ENCODE data around the gene CDK12. TPM values are rescaled to one million over a fixed set of nuclear protein-coding genes. Genes with fewer than 3 reads are reported as not detected.

Gene CDK12
- total and polyA plus RNA-seq, 9 of the 15 experiments (the other 6 are each of a cell fraction or from before 2014, with no cell fraction given) = 3.4 to 65.6 (median 36.8) TPM

GRCh38 chr17:39525801-39526506 is 64.7 kb downstream of the CDK12 start:
- WGBS (ENCODE audit: insufficient coverage, low coverage, missing lambda C conversion rate) = 77% methylated on average over 6 of the region's 6 CpGs
- intact Hi-C loops (cut with micrococcal nuclease) (loop anchor here (2.0 kb wide), 1 partner anchor 21 kb away; no protein-coding TSS in a partner anchor), in situ Hi-C loops (cut with MboI) (no loop called here)
- ChIA-PET CTCF (ENCODE audit: low intra/inter-chr PET ratio) (no interaction called here), POLR2A (interaction anchor here (0.6 to 0.8 kb wide), 2 partner anchors 61 to 762 kb away, joined by 3 read pairs; partner anchors contain the start of gene CDC6)
- Histone ChIP-seq H3K27me3 (ENCODE audit: control insufficient read depth in 2 of 2, insufficient read depth in 2 of 2, low read length in 2 of 2) (no peaks in the 10 kb centered on the region), H3K4me2 (ENCODE audit: insufficient read depth, low read length) (no peak overlapping the region), H3K36me3 (ENCODE audit: control insufficient read depth, insufficient read depth, low read length) (peaks cover 89% of the 10 kb centered on the region), H2AFZ (ENCODE audit: low read depth, low read length) (no peak overlapping the region), H3K9me3 (replicated peaks; ENCODE audit: control insufficient read depth, insufficient read depth, low read depth, low read length) (no peaks in the 10 kb centered on the region), H3K9me1 (ENCODE audit: control insufficient read depth, insufficient read depth, low read length) (no peaks in the 10 kb centered on the region), H3K79me2 (ENCODE audit: control insufficient read depth, insufficient read depth, low read length) (no peaks in the 10 kb centered on the region), H3K27ac (ENCODE audit: extremely low read depth, low read depth, low read length) (no peak overlapping the region), H4K20me1 (replicated peaks; ENCODE audit: control insufficient read depth, insufficient read depth, low read length) (no peaks in the 10 kb centered on the region), H3K4me3 (no peak overlapping the region), H3K9ac (ENCODE audit: insufficient read depth in 1 of 2, low read depth in 2 of 2, low read length in 2 of 2) (0 out of 4 replicates have a peak overlapping the region, but pooled peaks of 1 of the 2 experiments have one; percentile 12), H3K4me1 (replicated peaks in 1 of 2; ENCODE audit: control insufficient read depth in 2 of 2, insufficient read depth in 2 of 2, low read length in 2 of 2) (peaks cover 3 to 8% of the 10 kb centered on the region in 2 experiments; a peak in 2 of 5 replicates)
- no peak for FAIRE-seq
- no peak for ATAC-seq
- BruUV-seq (replicated peaks) = no TSS peak
- no peak for DNase-seq (ENCODE audit: extremely low read depth in 1 of 4, low spot score in 3 of 4)
- TF ChIP-seq SIN3A (IDR thresholded peaks at IDR 0.05; ENCODE audit: borderline replicate concordance in 2 of 2, control insufficient read depth in 1 of 2, low read depth in 2 of 2, low read length in 2 of 2) (no peak), ZSCAN29 (IDR thresholded peaks at IDR 0.05) (no peak), RERE (CRISPR knock-in tag; IDR thresholded peaks at IDR 0.05; ENCODE audit: borderline replicate concordance) (no peak), NFIC (IDR thresholded peaks at IDR 0.05) (no peak), CEBPZ (IDR thresholded peaks at IDR 0.05; ENCODE audit: borderline replicate concordance, low read depth, low read length) (no peak), POLR2G (IDR thresholded peaks at IDR 0.05; ENCODE audit: low read depth, low read length) (no peak), SP2 (IDR thresholded peaks at IDR 0.05; ENCODE audit: extremely low read depth, low read depth, low read length, poor library complexity, severe bottlenecking) (no peak), TAL1 (IDR thresholded peaks at IDR 0.05) (no peak), STAG1 (CRISPR knock-in tag; IDR thresholded peaks at IDR 0.05; ENCODE audit: borderline replicate concordance) (no peak), MYC (IDR thresholded peaks at IDR 0.05; ENCODE audit: low read depth, low read length) (no peak), MYC (CRISPR knock-in tag; IDR thresholded peaks at IDR 0.05; ENCODE audit: borderline replicate concordance, low read depth) (no peak), FOSL1 (tag; conservative IDR thresholded peaks at IDR 0.05) (no peak), HNRNPL (IDR thresholded peaks at IDR 0.05; ENCODE audit: low read depth, low read length) (no peak)

All from K562 (cell line).